8988T (cell line): ENCODE data around the gene ATG2A.
A peak's percentile ranks its signal among the peaks of the same experiment; 100 is the strongest.
"Not testable (repeated sequence)": the region's sequence is repeated elsewhere in the genome, so short reads cannot be mapped to it uniquely, and the experiment has no call there.

Source experiments
- DNase-seq: peaks from one replicate; pipeline ENCODE4 v3.0.0; 2011

The ATG2A gene

DNA sequence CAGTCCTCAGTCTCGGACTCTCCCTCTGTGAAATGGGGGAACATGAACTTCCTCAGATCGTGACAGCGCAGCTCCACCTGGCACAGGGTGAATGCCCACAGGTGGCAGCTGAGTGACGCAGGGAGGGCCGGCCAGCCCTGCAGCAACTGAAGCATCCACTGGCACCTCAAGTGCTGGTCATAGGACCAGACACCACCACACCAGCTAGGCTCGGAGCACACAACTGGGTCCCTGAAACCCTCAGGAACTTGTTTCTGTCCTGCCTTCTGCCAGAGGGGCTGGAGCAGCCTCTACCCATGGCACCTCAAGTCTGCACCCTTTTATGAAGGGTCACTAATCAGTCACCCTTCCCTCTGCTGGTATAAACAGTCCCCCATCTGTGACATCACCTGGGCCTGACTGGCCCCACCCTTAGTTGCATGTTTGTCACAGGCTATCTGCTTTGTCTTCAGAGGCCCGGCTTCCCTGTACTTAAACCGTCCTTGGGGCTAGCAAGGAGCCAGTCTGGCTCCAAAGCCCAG, 65.1 kb downstream of the ATG2A start:
- DNase-seq, result no peak

DNA sequence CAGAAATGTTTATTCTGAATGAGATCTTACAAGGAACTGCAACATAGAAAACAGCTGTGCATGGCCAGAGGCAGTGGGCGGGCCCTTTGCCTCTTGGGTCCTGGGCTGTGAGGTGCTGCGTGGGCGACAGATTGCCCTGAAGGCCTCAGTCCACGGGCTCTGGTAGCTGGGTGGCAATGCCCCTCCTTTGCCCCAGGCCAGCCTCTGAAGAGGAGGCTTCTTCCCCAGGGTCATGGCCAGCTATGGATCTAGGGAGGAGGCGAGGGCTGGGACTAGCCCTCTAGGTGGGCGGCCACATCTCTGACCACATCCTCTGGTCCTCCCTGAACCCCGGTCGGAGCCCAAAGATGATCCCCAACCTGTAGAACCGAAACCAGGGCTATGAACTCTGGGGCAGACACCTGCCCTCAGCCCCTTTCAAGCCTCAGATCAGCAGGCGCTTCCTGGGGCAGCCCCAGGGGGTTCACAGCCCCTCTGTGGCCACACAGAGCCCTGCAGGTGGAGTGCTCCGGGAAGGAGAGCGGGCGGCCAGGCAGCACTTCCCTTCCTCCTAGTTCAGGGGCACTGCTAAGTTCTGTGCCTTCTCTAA, 65.9 kb downstream of the ATG2A start:
- DNase-seq, result no peak

DNA sequence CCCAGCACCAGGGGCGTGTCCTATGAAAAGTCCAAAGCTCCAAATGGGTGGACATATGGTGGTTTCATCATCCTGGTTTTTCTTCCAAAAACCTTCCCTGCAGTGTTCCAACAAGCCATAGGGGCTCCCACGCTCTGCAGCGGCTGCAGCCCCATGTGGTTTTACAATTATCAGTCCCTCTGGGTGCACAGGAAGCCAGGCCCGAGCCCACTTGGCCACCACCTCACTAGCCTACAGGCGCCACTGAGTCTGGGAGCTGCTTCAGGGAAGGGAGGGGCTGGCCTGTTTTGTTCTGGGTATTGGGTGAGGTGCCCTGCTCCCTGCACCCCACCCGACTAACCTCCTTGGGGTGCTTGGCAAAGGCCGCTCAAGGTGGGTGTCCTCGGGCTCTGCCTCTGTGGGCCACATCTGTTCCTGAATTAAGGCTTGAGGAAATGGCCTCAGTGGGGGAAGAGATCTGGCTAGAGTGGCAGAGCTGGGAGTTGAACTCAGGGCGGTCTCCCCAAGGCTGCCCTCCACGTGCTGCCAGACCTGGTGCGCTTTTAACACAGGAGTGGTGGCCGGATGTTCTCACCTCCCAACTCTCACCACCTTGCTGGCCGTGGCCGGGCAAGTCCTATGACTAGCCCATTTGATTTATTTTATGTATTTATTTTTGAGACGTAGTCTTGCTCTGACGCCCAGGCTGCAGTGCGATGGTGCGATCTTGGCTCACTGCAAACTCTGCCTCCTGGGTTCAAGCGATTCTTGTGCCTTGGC, 67.2 kb downstream of the ATG2A start:
- DNase-seq, result no peak

DNA sequence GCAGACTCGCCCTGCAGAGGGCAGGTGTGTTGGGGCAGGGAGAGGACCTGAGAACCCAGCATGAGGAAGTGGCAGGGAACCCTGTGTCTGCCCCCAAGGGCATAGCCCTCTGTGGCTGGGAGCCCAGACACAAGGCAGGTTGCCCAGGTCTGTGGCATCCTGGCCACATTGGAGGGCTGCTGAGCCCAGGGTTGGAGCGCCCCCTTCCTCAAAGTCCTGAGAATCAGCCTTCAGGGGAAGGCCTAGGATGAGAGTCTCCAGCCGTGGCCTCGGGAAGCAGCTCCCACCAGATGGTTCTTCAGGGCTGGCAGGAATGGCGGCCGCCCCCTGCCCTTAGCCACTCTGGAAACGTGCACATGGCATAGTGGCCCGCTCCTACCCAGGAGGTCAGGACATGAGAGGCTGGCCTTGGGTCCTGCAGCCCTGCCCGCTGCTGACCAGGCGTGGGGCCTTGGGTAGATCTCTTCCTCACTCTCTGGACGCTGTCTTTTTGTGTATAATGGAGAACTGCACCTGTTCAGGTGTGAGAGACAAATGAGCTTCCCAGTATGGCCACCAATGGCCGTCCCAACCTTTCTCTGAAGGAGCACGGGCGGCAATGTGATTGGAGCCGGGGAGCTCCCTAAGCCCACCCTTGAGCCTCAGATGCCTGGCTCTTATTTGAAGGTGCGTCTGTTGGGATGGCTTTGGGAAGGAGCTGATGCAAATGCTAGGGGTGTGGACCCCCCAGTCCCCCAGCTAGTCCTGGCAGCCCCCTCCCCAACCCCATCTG, 68.0 kb downstream of the ATG2A start:
- no peak for DNase-seq

GRCh38 chr11:64848214-64848825, 68.7 kb downstream of the ATG2A start:
- DNase-seq, result no peak

DNA sequence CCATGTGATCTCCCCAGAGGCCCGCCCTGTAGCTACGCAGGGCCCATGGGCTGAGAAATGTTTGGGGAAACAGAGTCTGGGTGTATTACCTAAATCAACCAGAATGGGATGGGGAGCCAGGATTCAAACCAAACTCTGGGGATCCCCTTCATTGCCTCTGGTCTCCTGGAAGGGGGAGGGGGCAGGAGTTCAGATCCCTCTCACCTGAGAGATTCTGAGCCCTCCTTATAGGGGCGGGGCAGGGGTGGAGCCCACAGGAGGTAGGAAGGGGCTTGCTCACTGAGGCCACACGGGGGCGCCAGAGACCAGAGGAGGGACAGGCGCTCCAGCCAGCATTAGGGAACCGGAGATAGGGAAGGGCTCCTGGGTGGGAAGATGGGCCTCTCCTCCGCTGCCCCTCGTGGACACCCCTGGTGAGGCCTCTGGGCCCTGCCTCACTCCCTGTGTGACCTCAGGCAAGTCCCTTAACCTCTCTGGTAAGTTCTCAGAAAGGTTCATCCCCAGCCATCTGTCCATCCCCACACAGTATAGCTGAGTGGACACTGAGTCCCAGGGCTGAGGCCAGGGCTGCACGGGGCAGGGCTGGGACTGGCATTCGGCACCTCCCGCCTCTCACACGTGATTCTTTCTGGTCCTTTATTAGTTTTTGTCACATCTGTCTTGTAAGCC, 69.9 kb downstream of the ATG2A start:
- peak; percentile 99 for DNase-seq

- DNase-seq, result not testable (repeated sequence)
Measured at GRCh38 chr11:64845776-64846129, 71.3 kb downstream of the ATG2A start.

- DNase-seq, result no peak
Measured at GRCh38 chr11:64845129-64845775, 71.8 kb downstream of the ATG2A start.
